OCI-LY3 (cell line): ENCODE results near the gene PRKCQ.

ENCODE experiments used
- H2AFZ ChIP-seq: fragments of 200-600, 300-600 bp; shearing (Covaris generic); 2 replicates; pipeline ENCODE4 v1.6.0; 2014; ENCODE audit warnings: antibody characterized with exemption, low read depth, low read length
- H3K27ac ChIP-seq: fragments of 200-600, 300-600 bp; sonication (generic); 2 replicates; pipeline ENCODE4 v1.5.1; 2014; ENCODE audit warnings: mild to moderate bottlenecking, low read length, moderate library complexity, mixed read lengths
- H3K27me3 ChIP-seq: fragments of 200-600, 300-600 bp; sonication (generic); 2 replicates; pipeline ENCODE4 v1.6.1; 2014; ENCODE audit warnings: low read depth, low read length, mixed read lengths
- H3K36me3 ChIP-seq: fragments of 200-600, 300-600 bp; sonication (generic); replicated peaks from 2 replicates; pipeline ENCODE3; 2014; ENCODE audit warnings: low read depth, low read length, mixed read lengths
- H3K4me1 ChIP-seq: fragments of 300-600, 200-600 bp; sonication (generic); 2 replicates; pipeline ENCODE4 v1.6.1; 2014; ENCODE audit warnings: low read length, mixed read lengths
- H3K4me2 ChIP-seq: fragments of 200-600, 300-600 bp; sonication (generic); 2 replicates; pipeline ENCODE4 v1.6.1; 2014; ENCODE audit warnings: low read length, mixed read lengths
- H3K4me3 ChIP-seq: fragments of 300-600, 200-600 bp; sonication (generic); 2 replicates; pipeline ENCODE4 v1.5.1; 2014; ENCODE audit warnings: antibody characterized with exemption, mild to moderate bottlenecking, low read length, moderate library complexity
- H3K79me2 ChIP-seq: fragments of 300-600, 200-600 bp; shearing (Covaris generic); 2 replicates; pipeline ENCODE4 v1.6.1; 2014; ENCODE audit warnings: mild to moderate bottlenecking, low read length, mixed read lengths
- H3K9ac ChIP-seq: fragments of 300-600, 200-600 bp; shearing (Covaris generic); 2 replicates; pipeline ENCODE4 v1.6.0; 2014; ENCODE audit warnings: mild to moderate bottlenecking, low read length, moderate library complexity
- H3K9me3 ChIP-seq: fragments of 200-600, 300-600 bp; shearing (Covaris generic); 2 replicates; pipeline ENCODE4 v1.6.1; 2014; ENCODE audit warnings: low read length, mixed read lengths; ENCODE audit not compliant: insufficient read depth
- H4K20me1 ChIP-seq: fragments of 200-600, 300-600 bp; sonication (generic); 2 replicates; pipeline ENCODE4 v1.6.1; 2016; ENCODE audit warnings: low read length, mixed read lengths; ENCODE audit not compliant: insufficient read depth
- CTCF ChIP-seq: fragments of 200-600, 300-600 bp; sonication (generic); IDR thresholded peaks from 2 replicates; pipeline ENCODE4 v1.5.1; 2014; ENCODE audit warnings: antibody characterized with exemption, low read length, low read depth
- EZH2phosphoT487 ChIP-seq: fragments of 200-600 bp; shearing (Covaris generic); IDR thresholded peaks from 2 replicates; pipeline ENCODE4 v1.6.1; 2018; ENCODE audit warnings: antibody characterized with exemption, mixed run types, low read depth

PRKCQ gene

GRCh38 chr10:6602026-6602699, 22.1 kb upstream of the PRKCQ start:
- no peak overlapping the region for H2AFZ ChIP-seq
- H3K9ac ChIP-seq, result no peak overlapping the region
- H3K4me3 ChIP-seq, result no peak overlapping the region
- H3K79me2 ChIP-seq, result no peaks in the 10 kb centered on the region
- H3K4me2 ChIP-seq, result no peak overlapping the region
- H3K4me1 ChIP-seq, result peaks cover 9% of the 10 kb centered on the region; the same call in 1 of the 2 replicates
- no peaks in the 10 kb centered on the region for H3K9me3 ChIP-seq
- no peaks in the 10 kb centered on the region for H3K36me3 ChIP-seq
- TF ChIP-seq CTCF, result no peak
- TF ChIP-seq EZH2phosphoT487, result no peak
- no peaks in the 10 kb centered on the region for H3K27me3 ChIP-seq
- H4K20me1 ChIP-seq, result no peaks in the 10 kb centered on the region
- H3K27ac ChIP-seq, result no peak overlapping the region

GRCh38 chr10:6601246-6601805, 21.2 kb upstream of the PRKCQ start:
- TF ChIP-seq EZH2phosphoT487, result no peak
- no peak for TF ChIP-seq CTCF

GRCh38 chr10:6600224-6600987, 20.3 kb upstream of the PRKCQ start:
- Histone ChIP-seq H3K4me1 (peaks cover 9% of the 10 kb centered on the region; the same call in 1 of the 2 replicates), H3K9ac (no peak overlapping the region), H3K9me3 (no peaks in the 10 kb centered on the region), H3K27me3 (no peaks in the 10 kb centered on the region), H3K4me2 (no peak overlapping the region), H3K79me2 (no peaks in the 10 kb centered on the region), H3K4me3 (no peak overlapping the region), H3K36me3 (no peaks in the 10 kb centered on the region), H3K27ac (no peak overlapping the region), H4K20me1 (no peaks in the 10 kb centered on the region), H2AFZ (no peak overlapping the region)
- no peak for TF ChIP-seq CTCF
- no peak for TF ChIP-seq EZH2phosphoT487

More at GRCh38 chr10:6601246-6601805, 21.2 kb upstream of the PRKCQ start:
- Histone ChIP-seq H3K4me3 (no peak overlapping the region), H3K36me3 (no peaks in the 10 kb centered on the region), H2AFZ (no peak overlapping the region), H3K9me3 (no peaks in the 10 kb centered on the region), H3K4me2 (no peak overlapping the region), H3K4me1 (peaks cover 9% of the 10 kb centered on the region; the same call in 1 of the 2 replicates), H3K27me3 (no peaks in the 10 kb centered on the region), H3K27ac (no peak overlapping the region), H4K20me1 (no peaks in the 10 kb centered on the region), H3K79me2 (no peaks in the 10 kb centered on the region), H3K9ac (no peak overlapping the region)

DNA sequence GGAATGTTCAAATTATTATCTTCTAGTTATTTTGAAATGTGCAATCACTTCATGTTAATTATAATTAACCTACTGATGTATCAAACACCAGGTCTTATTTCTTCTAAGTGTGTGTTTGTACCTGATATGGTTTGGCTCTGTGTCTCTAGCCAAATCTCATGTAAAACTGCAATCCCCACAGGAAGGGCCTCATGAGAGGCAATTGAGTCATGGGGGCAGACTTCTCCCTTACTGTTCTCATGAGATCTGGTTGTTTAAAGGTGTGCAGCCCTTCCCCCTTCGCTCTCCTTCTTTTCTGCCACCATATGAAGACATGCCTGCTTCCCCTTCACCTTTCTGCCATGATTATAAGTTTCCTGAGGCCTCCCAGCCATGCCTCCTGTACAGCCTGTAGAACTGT, 18.6 kb upstream of the PRKCQ start:
- Histone ChIP-seq H3K27ac (no peak overlapping the region), H3K79me2 (no peaks in the 10 kb centered on the region), H3K27me3 (no peaks in the 10 kb centered on the region), H2AFZ (no peak overlapping the region), H3K9me3 (no peaks in the 10 kb centered on the region), H3K9ac (no peak overlapping the region), H3K4me2 (no peak overlapping the region), H4K20me1 (no peaks in the 10 kb centered on the region), H3K4me1 (peaks cover 9% of the 10 kb centered on the region; the same call in 1 of the 2 replicates), H3K36me3 (no peaks in the 10 kb centered on the region), H3K4me3 (no peak overlapping the region)
- TF ChIP-seq EZH2phosphoT487 (no peak), CTCF (no peak)
